ENCODE measurements around the gene DYRK1A.
"Not testable (repeated sequence)": the region's sequence is repeated elsewhere in the genome, so short reads cannot be mapped to it uniquely, and the experiment has no call there.

Gene DYRK1A

GRCh38 chr21:37507716-37508115 lies 141.1 kb downstream of the DYRK1A start:
- no peak overlapping the region for H3K4me3 ChIP-seq (ENCODE audit: low read depth, low read length)
- no peak for DNase-seq (ENCODE audit: low read depth)

GRCh38 chr21:37508341-37508740 lies 141.8 kb downstream of the DYRK1A start:
- DNase-seq (ENCODE audit: low read depth), result no peak
- no peak overlapping the region for H3K4me3 ChIP-seq (ENCODE audit: low read depth, low read length)

- DNase-seq (ENCODE audit: low read depth), result no peak
- no peak overlapping the region for H3K4me3 ChIP-seq (ENCODE audit: low read depth, low read length)
Measured at GRCh38 chr21:37509802-37510393, 143.3 kb downstream of the DYRK1A start.

- no peak for DNase-seq (ENCODE audit: low read depth)
- no peak overlapping the region for H3K4me3 ChIP-seq (ENCODE audit: low read depth, low read length)
Measured at GRCh38 chr21:37511848-37512247, 145.3 kb downstream of the DYRK1A start.

GRCh38 chr21:37513383-37513782 lies 146.8 kb downstream of the DYRK1A start:
- H3K4me3 ChIP-seq (ENCODE audit: low read depth, low read length), result no peak overlapping the region

GRCh38 chr21:37514038-37514667 lies 147.6 kb downstream of the DYRK1A start:
- no peak overlapping the region for H3K4me3 ChIP-seq (ENCODE audit: low read depth, low read length)

More at GRCh38 chr21:37513383-37513782, 146.8 kb downstream of the DYRK1A start:
- DNase-seq (ENCODE audit: low read depth), result no peak

GRCh38 chr21:37516998-37517397 lies 150.4 kb downstream of the DYRK1A start:
- DNase-seq (ENCODE audit: low read depth), result no peak
- H3K4me3 ChIP-seq (ENCODE audit: low read depth, low read length), result no peak overlapping the region

More at GRCh38 chr21:37514038-37514667, 147.6 kb downstream of the DYRK1A start:
- DNase-seq (ENCODE audit: low read depth), result no peak

- no peak for DNase-seq (ENCODE audit: low read depth)
- H3K4me3 ChIP-seq (ENCODE audit: low read depth, low read length), result no peak overlapping the region
Measured at GRCh38 chr21:37520801-37521200, 154.2 kb downstream of the DYRK1A start.

- no peak overlapping the region for H3K4me3 ChIP-seq (ENCODE audit: low read depth, low read length)
- DNase-seq (ENCODE audit: low read depth), result no peak
Measured at GRCh38 chr21:37521658-37522057, 155.1 kb downstream of the DYRK1A start.

- no peak for DNase-seq (ENCODE audit: low read depth)
- H3K4me3 ChIP-seq (ENCODE audit: low read depth, low read length), result no peak overlapping the region
Measured at GRCh38 chr21:37522641-37523295, 156.2 kb downstream of the DYRK1A start.

- not testable (repeated sequence) for DNase-seq (ENCODE audit: low read depth); H3K4me3 ChIP-seq (ENCODE audit: low read depth, low read length)
Measured at GRCh38 chr21:37524944-37525343, 158.4 kb downstream of the DYRK1A start.

- DNase-seq (ENCODE audit: low read depth), result no peak
- no peak overlapping the region for H3K4me3 ChIP-seq (ENCODE audit: low read depth, low read length)
Measured at GRCh38 chr21:37525810-37526209, 159.2 kb downstream of the DYRK1A start.

GRCh38 chr21:37527103-37527502 lies 160.5 kb downstream of the DYRK1A start:
- H3K4me3 ChIP-seq (ENCODE audit: low read depth, low read length), result no peak overlapping the region
- DNase-seq (ENCODE audit: low read depth), result no peak

- H3K4me3 ChIP-seq (ENCODE audit: low read depth, low read length), result no peak overlapping the region
- no peak for DNase-seq (ENCODE audit: low read depth)
Measured at GRCh38 chr21:37527716-37528115, 161.1 kb downstream of the DYRK1A start.

- no peak for DNase-seq (ENCODE audit: low read depth)
- H3K4me3 ChIP-seq (ENCODE audit: low read depth, low read length), result no peak overlapping the region
Measured at GRCh38 chr21:37528150-37528937, 161.8 kb downstream of the DYRK1A start.

GRCh38 chr21:37529649-37530048 lies 163.1 kb downstream of the DYRK1A start:
- DNase-seq (ENCODE audit: low read depth), result no peak
- H3K4me3 ChIP-seq (ENCODE audit: low read depth, low read length), result no peak overlapping the region

GRCh38 chr21:37530901-37531351 lies 164.4 kb downstream of the DYRK1A start:
- no peak overlapping the region for H3K4me3 ChIP-seq (ENCODE audit: low read depth, low read length)
- DNase-seq (ENCODE audit: low read depth), result no peak

- no peak for DNase-seq (ENCODE audit: low read depth)
- H3K4me3 ChIP-seq (ENCODE audit: low read depth, low read length), result no peak overlapping the region
Measured at GRCh38 chr21:37531431-37531932, 164.9 kb downstream of the DYRK1A start.

- no peak for DNase-seq (ENCODE audit: low read depth)
- H3K4me3 ChIP-seq (ENCODE audit: low read depth, low read length), result no peak overlapping the region
Measured at GRCh38 chr21:37532868-37533780, 166.6 kb downstream of the DYRK1A start.

All from skeletal muscle cell (primary cell).